HG03045 (cell line): Measurements from ENCODE around the gene KRT2.

Source experiments
- ATAC-seq: cut with Tn5 transposase; IDR thresholded peaks from one replicate; pipeline ENCODE4 v1.9.1; 2021; ENCODE audit warnings: mild to moderate bottlenecking, moderate library complexity; ENCODE audit not compliant: unreplicated experiment

The KRT2 gene

GRCh38 chr12:52651726-52652261 lies at the start of gene KRT2:
TSS of gene KRT2 (minus strand) at chr12:52652211. CDS start at chr12:52652142, 69 bp downstream.
- ATAC-seq = no peak

- ATAC-seq = no peak
Measured at GRCh38 chr12:52701281-52701680, 49.3 kb upstream of the KRT2 start.

- no peak for ATAC-seq
Measured at GRCh38 chr12:52699960-52700359, 47.9 kb upstream of the KRT2 start.

GRCh38 chr12:52699373-52699772 lies 47.4 kb upstream of the KRT2 start:
- no peak for ATAC-seq

- no peak for ATAC-seq
Measured at GRCh38 chr12:52698651-52699340, 46.8 kb upstream of the KRT2 start.

GRCh38 chr12:52697058-52697582 lies 45.1 kb upstream of the KRT2 start:
- ATAC-seq = no peak

GRCh38 chr12:52696588-52696987 lies 44.6 kb upstream of the KRT2 start:
- ATAC-seq = no peak

- no peak for ATAC-seq
Measured at GRCh38 chr12:52695039-52695438, 43.0 kb upstream of the KRT2 start.

GRCh38 chr12:52694151-52694550 lies 42.1 kb upstream of the KRT2 start:
- no peak for ATAC-seq

- ATAC-seq = no peak
Measured at GRCh38 chr12:52693261-52693660, 41.2 kb upstream of the KRT2 start.

- no peak for ATAC-seq
Measured at GRCh38 chr12:52692254-52692653, 40.2 kb upstream of the KRT2 start.

GRCh38 chr12:52691841-52692150 lies 39.8 kb upstream of the KRT2 start:
- no peak for ATAC-seq

GRCh38 chr12:52691076-52691840 lies 39.2 kb upstream of the KRT2 start:
- no peak for ATAC-seq

- ATAC-seq = no peak
Measured at GRCh38 chr12:52690351-52691075, 38.5 kb upstream of the KRT2 start.

GRCh38 chr12:52689936-52690335 lies 37.9 kb upstream of the KRT2 start:
- no peak for ATAC-seq

- no peak for ATAC-seq
Measured at GRCh38 chr12:52689239-52689638, 37.2 kb upstream of the KRT2 start.

GRCh38 chr12:52688481-52688880 lies 36.5 kb upstream of the KRT2 start:
- ATAC-seq = no peak

GRCh38 chr12:52687497-52688385 lies 35.7 kb upstream of the KRT2 start:
- no peak for ATAC-seq

GRCh38 chr12:52686756-52687487 lies 34.9 kb upstream of the KRT2 start:
- ATAC-seq = no peak

GRCh38 chr12:52686063-52686462 lies 34.1 kb upstream of the KRT2 start:
- no peak for ATAC-seq
